Left hindlimb (tissue), 1 donor: ENCODE results near the gene XCL1.
"Not testable (repeated sequence)": the region's sequence is repeated elsewhere in the genome, so short reads cannot be mapped to it uniquely, and the experiment has no call there.

Source experiments
- DNase-seq: peaks from one replicate; pipeline ENCODE4 v3.0.0-alpha.2; 2018

XCL1 gene, protein sequence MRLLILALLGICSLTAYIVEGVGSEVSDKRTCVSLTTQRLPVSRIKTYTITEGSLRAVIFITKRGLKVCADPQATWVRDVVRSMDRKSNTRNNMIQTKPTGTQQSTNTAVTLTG

DNA sequence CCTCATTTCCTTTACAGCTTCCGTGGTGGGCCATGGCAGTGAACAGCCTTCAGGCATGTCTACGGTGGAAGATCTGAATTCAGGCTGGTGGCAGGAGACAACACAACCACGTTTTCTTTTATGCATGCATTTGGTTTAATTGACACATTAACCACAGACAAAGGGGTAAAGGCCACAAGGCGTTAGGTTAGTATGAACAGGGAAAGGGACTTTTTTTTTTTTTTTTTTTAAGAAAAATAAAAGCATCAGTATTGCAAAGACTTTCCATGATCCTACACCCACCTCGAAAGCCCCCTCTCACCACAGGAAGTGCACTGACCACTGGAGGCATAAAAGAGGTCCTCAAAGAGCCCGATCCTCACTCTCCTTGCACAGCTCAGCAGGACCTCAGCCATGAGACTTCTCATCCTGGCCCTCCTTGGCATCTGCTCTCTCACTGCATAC is at the start of gene XCL1:
TSS of gene XCL1 (plus strand) at position 361 of the 444 bp plus-strand sequence. CDS start at position 394, 33 bp downstream.
- DNase-seq: not testable (repeated sequence)

DNA sequence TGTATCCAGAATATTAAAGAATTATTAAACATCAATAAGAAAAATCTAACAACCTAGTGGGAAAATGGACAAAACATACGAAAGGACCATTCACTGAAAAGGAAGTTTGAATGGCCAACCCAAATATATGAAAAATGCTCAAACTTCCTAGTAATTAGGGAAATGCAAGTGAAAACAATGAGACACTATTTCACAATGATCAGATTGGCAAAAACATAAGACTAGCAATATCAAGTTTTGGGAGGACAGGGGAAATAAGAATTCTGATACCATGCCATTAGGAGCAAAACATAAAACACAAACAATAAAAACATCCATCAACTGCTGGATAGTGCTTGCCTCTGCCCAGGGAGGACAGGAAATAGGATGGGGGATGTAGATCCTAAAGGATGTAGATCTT is 46.9 kb upstream of the XCL1 start:
- no peak for DNase-seq

DNA sequence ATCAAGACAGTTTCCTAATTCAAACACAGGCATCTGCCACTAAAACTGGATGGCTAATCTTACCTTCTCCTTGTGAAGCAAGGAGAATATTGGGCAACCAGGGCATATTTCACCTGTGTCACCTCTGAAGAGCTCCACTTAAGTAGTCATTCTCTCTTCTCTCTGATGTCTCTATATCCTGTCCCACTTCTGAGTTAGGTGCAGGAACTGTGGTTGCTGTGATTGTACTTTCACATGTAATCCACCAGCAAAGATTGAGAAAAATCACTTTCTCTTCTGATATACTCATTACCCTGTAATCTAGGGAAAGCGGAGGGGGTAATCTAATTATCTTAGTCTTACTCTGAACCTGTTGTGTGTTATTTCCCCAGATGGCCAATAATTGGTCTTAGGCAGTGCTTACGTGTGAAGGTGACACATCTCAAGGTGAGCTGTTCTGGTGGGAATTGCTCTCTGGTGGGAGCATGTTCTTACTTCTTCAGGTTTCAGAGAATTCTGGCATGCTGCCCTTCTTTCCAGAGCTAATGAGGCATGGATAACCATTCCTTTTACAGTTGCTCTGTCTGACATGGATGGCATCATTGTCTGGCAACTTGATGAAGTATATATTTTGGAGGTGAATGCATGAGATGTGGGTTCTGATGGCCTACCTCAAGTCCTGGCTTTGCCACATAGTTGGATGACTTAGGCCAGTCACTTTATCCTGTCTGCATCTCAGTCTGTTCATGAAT is 44.6 kb upstream of the XCL1 start:
- DNase-seq: no peak

DNA sequence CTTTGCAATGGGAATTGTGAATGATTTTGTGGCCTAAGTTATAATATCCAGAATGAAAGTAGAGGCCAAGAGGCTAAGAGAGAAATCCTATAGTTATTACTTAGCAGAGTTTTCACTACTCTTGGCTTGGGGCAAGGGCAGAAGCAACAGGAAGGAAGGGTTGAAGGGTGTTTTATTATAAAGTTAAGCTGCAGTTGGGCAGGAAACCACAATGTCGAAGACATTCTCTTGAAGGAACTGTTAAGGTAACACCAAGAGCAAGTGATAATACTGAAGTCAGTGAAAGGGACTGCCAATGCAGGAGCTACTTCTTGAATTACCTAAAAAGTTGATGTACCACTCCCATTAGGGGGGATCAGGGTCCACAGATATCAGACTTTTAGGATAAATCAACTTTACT is 40.9 kb upstream of the XCL1 start:
- DNase-seq: no peak

DNA sequence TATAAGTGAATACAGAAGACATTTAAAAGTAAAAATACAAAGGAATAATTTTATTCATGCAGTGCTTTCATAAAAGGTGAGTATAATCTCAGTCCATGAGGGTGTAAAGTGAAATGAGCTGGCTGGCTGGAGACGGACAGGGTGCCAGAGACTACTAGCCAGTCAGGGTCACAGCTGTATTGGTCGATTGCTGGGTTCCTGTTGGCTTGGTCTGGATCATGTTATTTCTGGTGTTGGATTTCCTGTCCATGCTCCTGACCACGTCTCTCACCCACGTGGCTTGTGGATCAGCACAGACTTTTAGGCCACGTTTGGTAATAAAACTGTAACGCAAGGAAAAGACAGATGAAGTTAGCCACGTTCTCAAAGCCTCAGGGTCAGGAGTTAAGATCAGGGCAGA is 35.6 kb upstream of the XCL1 start:
- DNase-seq: not testable (repeated sequence)

DNA sequence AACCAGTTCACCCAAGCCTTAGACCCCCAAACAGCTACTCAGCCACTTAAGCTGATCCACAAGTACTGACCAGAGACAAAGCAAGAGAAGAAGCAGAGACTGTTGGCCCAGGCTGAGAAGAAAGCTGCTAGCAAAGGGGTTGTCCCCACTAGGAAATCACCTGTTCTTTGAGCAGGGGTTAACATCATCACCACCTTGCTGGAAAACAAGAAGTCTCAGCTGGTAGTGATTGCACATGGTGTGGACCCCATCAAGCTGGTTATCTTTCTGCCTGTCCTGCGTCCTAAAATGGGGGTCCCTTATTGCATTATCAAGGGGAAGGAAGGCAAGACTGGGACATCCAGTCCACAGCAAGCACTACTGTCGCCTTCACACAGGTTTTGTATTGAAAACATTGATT is 33.4 kb upstream of the XCL1 start:
- not testable (repeated sequence) for DNase-seq

DNA sequence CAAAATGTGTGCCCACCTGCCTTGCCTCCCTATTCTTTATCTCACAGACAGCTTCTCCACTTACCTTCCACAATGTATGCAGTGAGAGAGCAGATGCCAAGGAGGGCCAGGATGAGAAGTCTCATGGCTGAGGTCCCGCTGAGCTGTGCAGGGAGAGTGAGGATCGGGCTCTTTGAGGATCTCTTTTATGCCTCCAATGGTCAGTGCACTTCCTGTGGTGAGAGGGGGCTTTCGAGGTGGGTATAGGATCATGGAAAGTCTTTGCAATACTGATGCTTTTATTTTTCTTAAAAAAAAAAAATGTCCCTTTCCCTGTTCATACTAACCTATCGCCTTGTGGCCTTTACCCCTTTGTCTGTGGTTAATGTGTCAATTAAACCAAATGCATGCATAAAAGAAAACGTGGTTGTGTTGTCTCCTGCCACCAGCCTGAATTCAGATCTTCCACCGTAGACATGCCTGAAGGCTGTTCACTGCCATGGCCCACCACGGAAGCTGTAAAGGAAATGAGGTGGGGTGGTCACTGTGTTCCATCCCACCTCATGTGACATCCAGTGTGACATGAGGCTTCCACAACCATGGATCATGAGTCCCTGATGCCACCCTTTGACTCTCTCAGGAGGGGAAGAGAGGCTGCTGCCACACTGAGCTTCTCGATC is 32.4 kb upstream of the XCL1 start, which contains the start of gene XCL2:
TSS of gene XCL2 (minus strand) at position 158 of the 659 bp plus-strand sequence. CDS start at position 125, 33 bp downstream.
- not testable (repeated sequence) for DNase-seq

DNA sequence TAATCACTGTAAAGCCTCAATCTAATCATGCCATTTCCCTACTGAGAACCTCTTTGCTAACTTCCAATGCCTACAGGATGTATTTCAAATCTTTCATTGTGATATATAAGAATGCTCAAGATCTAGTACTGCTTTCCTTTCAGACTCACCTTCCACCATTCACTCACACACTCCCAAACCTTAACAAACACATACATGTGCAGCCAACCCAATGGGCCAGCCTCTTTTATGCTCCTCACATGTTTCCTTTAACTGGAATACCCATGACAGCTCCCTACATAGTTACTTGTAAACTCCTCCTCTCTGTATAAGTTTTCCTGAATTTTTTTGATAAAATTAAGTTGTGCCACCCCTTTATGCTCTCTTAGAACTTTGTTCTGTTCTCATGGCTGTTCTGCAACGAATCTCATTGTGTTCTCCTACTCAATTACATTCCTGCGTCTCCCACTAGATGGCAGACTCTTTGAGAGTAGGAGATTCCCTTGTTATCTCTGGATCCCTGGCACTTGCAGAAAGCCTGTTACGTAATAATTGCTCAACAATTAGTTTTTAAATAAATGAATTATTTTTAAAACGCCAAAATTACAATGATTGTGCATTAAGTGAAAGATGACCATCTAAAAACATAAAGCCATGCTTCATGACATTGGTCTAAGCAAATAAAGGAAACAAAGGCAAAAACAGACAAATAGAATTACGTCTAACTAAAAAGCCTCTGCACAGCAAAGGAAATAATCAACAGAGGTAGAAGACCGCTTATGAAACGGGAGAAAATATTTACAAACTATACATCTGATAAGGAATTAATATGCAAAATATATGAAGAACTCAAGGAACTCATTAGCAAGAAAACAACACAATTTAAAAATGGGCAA is 30.5 kb upstream of the XCL1 start:
- DNase-seq: not testable (repeated sequence)

DNA sequence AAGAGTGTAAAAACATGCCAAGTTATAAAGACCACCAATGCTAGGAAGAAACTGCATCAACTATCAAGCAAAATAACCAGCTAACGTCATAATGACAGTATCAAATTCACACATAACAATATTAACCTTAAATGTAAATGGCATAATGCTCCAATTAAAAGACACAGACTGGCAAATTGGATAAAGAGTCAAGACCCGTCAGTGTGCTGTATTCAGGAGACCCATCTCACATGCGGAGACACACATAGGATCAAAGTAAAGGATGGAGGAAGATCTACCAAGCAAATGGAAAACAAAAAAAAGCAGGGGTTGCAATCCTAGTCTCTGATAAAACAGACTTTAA is 29.9 kb upstream of the XCL1 start:
- DNase-seq: not testable (repeated sequence)

DNA sequence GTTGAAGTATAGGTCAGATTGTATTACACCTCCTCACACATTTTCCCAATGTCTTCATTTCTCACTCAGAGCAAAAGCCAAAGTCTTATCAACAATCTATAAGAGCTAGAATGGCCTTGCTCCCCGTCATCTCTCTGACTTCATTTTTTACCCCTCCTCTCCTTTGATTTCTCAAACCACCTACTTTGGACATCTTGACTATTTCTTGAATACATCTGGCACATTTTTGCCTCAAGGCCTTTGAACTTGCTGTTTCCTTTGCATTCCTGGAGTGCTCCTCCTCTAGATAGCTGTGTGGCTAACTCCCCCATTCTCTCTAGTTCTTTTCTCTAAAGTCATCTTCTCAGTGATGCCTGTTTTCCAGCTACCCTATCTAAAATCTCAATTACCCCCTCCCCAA is 25.4 kb upstream of the XCL1 start:
- DNase-seq: no peak

DNA sequence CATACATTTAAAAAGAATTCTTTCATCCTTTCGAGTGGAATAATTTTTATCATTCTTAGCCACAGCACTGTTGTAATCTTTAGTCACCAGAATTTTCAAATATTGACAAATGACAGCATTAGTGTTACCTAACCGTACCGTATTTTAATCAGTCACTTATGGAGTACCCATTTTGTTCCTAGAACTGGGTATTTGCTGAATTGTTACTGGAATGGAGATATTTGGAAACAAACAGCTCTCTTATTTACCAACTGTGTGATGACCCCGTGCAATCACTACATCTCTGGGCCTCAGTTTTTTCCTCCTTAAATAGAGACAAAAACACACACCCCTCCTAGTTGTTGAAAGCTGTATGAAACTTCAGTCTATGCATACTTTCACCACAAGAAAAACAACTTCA is 24.7 kb upstream of the XCL1 start:
- DNase-seq: no peak

DNA sequence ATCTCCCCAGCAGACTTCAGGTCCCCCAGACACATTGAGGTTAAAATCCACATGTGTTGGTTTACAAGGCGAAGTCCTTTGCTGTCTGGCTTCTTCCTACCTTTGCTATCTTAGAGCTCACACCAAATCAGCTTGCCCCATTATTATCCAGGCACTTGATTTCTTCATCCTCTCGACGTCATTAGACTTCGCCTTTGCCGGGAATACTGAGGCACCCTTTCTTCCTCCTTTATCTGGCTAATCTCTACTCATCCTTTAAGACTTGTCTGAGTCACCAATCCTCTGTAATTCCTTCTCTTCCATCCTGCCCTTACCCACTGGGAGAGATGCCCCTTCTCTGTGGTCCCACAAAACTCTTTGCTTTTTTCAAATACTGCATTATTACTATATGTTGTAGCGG is 23.4 kb upstream of the XCL1 start:
- DNase-seq: no peak

DNA sequence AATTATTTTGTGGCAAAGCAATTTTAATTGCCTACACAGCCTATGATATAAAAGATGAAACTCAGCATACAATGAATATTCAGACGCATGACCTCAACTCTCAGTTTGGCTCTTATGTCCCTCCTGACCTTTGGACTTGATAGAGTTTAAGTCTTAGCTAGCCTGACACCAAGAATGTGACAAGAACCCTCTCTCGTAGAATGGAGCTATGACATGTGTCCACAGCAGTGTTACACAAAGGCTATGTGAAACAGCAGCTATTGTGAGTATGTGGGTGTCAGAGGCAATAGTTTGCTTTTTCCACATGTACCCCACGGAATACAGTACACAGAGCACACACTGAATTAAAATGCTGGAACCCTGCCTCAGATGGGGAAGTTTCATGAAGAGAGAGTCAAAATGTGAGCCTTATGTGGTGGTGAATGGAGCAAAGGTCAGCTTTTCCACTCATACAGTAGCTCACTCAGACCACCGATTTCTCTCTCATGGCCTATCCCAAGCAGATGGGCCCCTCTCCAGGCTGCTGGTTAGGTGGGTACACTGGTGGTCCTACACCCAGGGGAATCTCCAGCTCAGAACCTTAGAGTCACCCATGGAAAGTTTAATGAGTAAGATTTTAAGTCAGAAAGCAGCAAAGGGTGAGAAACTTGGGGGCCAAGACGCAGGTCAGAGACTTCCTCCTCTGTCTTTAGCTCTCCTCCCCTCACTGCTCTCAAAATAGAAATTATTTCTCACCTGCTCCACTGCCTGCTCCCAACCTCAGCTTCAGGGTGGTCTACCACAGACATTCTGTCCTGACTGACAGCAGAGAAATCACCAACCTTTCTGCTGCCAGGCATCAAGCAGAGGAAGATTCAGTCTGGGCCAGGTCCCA is 22.5 kb upstream of the XCL1 start:
- DNase-seq: no peak

DNA sequence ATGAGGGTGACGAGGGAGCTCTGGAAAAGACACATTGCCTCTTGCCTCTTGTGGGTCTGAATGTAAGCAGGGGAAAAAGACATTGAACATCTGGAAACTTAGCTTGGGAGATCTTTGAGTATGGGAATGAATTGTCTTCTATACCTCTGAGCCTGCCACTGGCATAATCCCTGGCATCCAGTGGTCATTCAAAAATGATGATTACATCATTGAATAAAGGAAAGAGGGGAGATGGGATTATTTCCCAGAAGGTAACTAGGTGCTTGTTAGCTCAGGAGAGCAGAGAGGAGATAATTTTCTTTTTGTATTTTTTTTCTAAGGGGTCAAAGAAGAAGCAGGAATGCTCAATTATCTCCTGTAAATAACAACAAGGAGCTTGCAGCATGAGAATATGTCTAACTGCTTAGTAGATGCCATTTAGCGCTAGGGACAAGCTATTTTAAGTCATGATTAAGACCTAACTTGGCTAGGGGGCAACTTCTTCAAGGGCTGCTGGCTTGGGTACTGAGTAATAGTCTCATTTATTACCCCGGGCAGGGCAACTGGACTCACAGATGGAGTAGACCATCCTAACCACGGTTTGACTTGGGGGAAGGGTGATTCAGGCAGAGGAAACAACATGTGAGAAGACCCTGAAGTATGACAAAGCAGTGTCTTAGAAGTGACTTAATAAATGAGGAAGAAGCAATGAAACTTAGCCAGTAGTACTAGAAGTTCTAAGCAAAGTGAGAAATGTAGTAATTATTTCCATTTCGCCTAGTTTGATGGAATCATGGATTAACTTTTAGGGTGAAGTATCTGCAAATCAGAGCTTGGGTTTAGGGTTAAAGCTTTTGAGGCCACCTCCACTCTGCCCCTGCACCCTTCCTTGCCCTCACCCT is 21.6 kb upstream of the XCL1 start:
- no peak for DNase-seq

DNA sequence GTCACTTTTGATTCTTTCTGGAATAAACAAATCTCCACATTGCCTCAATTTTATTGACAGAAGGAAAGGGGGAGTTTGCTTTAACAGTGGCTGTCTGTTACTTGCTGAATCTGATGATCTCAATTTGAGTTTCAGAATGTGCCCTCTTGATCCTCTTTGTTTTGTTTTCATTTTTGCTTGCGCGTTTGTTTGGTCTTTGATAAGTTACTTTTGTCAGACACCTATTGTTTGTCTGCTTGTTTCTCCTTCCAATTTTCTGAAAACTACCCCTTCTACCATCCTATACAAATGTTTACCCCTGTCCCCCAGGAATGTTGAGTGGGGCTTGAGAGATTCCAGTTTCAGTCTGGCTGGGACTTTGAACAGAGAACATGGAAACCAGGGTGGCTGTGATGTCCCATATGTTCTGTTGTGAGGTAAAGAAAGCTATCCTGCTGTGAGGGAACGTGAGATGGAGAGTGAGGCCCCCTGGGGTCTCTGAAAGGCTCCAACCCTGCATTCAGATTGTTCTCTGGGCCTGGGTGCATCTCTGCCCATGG is 20.8 kb upstream of the XCL1 start:
- DNase-seq: no peak

DNA sequence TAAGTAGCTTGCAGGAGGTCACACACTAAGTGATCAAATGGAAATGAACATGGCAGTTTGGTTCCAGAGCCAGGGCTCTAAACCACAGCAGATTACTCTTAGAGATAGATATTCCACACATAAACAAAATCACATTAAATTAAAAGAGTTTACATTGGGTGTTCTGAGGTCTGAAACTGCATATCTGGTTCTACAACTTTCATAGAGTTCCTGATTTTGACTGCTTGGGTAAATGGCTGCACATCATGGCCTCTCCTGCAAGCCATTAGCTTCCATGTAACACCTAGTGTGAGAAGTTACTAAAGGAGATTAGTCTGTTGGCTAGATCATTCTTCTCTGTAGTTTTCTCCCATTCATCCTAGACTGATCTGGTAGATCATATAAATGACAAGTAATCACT is 19.8 kb upstream of the XCL1 start:
- no peak for DNase-seq

DNA sequence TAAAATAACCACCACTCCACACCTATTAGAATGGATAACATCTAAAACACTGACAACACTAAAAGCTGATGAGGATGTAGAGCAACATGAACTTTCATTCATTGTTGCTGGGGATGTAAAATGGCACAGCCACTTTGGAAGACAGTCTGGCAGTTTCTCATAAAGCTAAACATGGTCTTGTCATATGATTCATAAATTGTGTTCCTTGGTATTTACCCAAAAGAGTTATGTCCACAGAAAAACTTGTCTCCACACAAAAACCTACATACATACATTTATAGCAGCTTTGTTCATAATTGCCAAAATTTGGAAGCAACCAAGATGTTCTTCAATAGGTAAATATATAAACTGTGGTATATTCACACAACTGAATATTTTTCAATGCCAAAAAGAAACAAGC is 16.0 kb upstream of the XCL1 start:
- no peak for DNase-seq

DNA sequence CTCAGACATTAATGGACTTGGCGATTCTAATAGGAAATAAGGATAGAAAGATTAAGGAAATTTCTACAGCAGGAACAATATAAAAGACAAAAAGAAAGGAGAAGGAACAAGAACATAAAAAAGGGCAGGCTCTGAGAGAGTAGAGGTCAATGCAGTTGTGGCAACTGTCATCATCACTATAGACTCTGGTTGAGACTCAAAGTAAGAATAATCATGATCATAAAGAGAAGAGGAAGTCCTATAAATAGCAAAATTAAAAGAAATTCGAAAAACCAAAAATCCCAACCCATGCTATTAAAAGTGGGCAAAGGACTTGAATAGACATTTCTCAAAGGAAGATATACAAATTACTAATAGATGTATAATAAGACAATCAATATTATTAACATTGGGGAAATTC is 14.4 kb upstream of the XCL1 start:
- no peak for DNase-seq

DNA sequence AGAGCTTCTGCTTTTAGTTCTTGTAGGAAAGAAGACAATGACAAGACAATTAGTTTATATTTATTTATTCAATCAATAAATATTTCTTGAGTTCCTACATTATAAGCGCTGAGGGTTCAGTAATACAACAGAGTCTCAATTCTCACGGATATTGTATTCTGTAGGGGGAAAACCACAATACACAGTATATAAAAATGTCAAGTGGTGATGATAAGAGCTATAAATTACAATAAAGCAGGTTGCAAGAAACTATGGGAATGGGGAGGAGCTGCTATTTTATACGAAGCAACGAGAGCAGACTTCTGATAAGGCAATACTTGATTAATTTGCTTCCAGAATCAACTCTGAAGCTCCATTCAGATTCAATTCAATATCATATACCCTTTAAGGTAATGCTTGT is 10.6 kb upstream of the XCL1 start:
- DNase-seq: no peak

DNA sequence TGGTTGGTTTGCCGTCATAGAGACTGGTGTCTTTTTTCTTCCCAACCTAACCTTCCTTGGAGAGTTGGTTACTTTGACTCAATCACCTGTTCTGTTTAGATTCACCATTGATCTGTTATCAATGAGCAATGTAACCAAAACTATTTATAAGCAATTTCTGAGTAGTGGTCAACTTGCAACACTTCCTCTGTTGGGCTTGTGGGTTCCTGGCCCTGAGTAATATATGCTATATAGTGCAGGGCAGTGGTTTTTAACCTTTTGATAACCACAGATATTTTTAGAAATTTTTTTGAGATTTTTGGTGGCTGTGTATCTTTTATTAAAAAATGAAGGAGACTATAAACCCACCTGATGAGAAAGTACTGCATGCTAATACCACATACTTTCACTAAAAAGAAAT is 9.4 kb upstream of the XCL1 start:
- DNase-seq: no peak

DNA sequence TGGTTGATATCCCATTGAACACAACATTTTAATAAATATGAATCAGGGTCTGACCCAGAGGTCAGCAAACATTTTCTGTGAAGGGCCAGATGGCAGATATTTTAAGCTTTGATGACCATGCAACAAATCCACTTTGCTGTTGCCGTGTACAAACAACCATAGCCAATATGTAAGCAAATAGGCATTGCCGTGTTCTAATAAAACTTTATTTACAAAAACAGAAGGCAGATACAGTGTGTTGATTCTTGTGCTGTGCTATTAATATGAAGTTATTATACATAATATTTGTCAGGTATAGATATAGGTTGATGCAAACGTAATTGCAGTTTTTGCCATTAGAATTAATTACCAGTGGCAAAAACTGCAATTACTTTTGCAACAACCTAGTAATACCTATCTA is 8.8 kb upstream of the XCL1 start:
- DNase-seq: no peak
